GOT3 (cell line): Measurements from ENCODE around the gene BTBD10.

Experiments
- DNase-seq: peaks from one replicate; lab custom pipeline; 2025; ENCODE audit warnings: mixed read lengths; lab: John Stamatoyannopoulos, UW

Gene BTBD10

DNA sequence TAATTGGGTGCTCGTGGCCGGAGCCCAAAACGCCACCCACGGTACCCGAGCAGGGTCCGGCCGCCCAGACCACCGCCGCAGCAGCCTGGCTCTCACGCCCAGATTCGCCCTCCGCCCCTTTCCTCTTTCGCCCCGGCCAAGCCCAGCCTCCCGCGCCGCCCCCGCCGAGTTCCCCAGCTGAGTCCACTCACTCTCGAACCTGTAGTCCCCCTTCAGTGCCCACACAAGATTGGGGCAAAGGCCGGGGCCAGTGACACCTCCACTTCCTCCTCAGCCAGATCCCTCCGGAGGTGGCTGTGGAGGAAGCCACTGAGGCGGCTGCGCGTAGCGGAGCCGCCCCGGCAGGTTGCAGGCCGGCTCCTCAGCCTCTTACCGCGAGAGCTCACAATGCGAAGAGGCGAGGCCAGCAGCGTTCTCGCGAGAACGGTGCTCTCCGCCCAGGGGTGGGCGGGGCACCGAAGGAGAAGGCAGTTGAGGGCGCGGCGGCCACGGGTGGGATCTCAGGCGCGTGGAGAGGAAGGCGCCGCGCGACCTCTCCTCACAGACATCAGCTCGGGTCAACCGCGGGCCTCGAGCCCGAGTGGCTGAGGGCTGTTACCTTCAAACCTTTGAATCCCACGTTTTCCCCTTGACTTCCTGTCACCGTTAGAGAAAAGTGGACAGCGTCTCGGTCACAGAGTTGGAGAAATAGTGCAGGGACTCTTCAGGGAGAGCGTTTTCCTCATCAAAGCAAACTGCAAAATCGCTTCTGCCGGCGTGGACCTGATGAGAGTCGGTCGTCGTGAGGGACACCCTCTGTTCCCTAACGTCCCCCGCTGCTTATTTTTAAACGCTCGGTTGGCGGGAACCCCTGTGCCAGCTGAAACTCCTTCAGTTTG is at the start of gene BTBD10:
TSS of gene BTBD10 (minus strand) at position 322 of the 878 bp plus-strand sequence. CDS start 18,098 bp downstream, outside the sequence.
- peak; percentile 30 for DNase-seq

DNA sequence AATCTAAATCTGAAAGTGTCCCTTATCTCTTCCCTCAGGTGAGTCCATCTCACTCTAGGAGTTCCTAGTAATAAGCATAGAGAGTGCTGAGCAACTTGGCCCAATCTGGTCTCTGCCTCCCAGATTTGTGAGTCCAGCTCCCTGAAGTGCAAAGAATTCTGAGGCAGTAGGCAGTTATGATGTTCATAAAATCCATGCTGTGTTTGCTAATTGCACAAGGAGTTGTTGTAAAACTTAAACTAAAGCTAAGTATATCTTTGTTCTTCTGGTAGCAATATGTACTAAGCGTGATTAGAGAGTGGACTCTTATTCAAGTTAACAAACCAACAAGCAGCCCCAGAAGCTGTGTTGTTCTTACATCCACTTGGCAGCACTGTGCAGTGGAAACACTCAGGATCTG is 40.4 kb upstream of the BTBD10 start:
- no peak for DNase-seq

DNA sequence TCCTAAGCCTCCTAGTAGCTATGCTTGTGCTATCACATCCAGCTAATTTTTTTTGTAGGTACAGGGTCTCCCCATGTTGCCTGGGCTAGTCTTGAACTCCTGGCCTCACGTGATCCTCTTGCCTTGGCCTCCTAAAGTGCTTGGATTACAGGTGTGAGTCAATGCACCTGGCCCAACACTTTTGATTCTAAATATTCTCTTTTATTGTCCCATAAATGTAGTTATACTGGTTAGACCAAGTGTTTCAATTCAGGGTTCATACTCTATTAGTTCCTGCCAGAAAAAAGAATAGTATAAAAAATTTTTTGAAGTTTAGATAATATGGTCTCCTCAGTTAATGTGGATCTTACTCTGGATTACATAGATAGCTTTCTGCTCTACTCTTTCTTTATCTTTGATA is 39.5 kb upstream of the BTBD10 start:
- no peak for DNase-seq

DNA sequence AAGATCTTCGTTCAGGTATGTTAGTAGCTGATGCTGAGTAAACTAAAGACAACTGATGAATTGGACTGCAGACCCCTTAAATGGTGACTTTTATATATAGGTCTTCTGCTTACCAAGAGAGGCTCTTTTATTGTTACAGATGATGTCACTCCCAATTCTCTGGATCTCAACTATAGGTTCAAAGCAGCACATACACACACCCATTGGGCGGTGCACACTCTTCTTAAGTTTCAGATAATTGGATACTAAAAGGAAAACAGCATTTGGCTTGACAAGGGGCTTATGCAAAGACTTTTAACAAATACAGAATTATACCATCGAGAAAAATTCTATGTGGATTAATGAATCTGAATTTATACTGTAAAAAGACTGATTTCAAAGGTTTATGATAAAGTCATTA is 32.9 kb upstream of the BTBD10 start, which contains the start of gene PTH:
TSS of gene PTH (minus strand) at position 69 of the 400 bp plus-strand sequence. CDS start 3,142 bp downstream, outside the sequence.
- no peak for DNase-seq

DNA sequence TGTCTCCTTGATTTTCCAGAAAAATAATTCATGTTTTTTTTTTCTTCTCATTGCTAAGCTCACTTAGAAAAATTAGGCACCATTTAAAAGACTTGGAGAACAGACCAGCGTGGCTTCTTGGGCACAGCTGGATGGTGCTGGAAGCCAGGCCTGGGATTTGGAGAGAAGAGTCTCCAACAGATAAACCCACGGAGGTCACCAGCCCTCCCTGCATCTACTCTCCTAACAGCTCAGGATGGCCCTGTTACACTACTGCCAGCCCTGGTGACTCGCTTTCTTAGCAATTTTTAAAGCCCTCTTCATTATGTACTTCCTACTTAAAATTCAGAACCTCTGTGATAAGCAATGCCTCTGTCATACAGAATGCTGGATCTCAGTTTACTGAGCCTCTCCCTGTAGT is 31.0 kb upstream of the BTBD10 start:
- DNase-seq = no peak

DNA sequence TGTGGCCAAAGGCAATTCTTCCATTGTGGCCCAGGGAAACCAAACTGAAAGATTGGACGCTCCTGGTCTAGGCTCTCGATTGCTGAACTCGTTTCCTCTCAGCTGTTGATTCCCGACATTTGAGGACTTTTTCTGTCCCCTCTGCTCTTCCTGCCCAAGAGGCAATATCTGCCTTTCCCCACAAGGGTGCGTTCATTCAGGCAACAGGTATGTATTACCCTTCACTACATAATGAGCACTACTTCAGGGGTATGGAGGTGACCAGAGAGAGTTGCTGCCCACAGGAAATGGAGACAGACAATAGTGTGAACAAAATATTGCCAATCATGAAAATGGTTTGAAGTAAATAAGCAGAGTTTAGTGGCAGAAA is 24.6 kb upstream of the BTBD10 start:
- no peak for DNase-seq

DNA sequence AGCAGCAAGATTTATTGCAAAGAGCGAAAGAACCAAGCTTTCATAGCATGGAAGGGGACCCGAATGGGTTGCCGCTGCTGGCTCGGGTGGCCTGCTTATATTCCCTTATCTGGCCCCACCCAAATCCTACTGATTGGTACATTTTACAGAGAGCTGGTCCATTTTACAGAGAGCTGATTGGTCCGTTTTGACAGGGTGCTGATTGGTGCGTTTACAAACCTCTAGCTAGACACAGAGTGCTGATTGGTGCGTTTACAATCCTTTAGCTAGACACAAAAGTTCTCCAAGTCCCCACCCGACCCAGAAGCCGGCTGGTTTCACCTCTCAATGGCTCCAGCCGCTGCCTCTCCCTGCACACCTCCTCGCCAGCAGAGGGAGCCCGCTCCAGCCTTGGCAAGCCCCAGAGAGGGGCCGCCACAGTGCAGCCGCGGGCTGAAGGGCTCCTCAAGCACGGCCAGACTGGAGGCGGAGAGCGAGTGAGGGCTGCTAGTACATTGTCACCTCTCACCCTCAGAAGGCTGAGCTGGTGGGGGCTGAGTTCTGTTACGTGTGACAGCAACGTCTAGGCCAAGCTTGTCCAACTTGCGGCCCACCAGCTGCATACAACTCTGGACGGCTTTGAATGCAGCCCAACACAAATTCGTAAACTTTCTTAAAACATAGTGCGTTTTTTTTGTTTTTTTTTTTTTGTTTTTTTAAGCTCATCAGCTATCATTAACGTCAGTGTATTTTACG is 24.1 kb upstream of the BTBD10 start:
- peak; percentile 4 for DNase-seq

DNA sequence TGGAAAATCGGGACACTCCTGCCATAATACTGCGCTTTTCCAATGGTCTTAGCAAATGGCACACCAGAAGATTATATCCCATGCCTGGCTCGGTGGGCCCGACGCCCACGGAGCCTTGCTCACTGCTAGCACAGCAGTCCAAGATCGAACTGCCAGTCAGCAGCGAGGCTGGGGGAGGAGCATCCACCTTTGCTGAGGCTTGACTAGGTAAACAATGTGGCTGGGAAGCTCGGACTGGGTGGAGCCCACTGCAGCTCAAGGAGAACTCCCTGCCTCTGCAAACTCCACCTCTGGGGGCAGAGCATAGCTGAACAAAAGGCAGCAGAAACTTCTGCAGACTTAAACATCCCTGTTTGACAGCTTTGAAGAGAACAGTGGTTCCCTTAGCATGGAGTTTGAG is 17.2 kb upstream of the BTBD10 start:
- no peak for DNase-seq

DNA sequence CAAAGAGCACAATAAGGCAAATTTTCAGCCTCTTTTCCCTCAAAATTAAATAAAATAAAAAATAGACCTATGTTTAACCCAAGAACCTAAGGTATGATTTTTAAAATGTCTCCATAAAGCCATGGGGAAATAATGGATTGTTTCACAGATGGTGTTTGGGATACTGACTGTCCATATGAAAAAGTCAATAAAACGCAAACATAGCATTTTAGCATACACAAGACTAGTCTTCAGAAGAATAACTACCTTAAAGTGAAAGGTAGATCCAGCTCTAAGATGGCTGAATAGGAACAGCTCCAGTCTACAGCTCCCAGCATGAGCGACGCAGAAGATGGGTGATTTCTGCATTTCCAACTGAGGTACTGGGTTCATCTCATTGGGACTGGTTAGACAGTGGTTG is 16.7 kb upstream of the BTBD10 start:
- no peak for DNase-seq

DNA sequence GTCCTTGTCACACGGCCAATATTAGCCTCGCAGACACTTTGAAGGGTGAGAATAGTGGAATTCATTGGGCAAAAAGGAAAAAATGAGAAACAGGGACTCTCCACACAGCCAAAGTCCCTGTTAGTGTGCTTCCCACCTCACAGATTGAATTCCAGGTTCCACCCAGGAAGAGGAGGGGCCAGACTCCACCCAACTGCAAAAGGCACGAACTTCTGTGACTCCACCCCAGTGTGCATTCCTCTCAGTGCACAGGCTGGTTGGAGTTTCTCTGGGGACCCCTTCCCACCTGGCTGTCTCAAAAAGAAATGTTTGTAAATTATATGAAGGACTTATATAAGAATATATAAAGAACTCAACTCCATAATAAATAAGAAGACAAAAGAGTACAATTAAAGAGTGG is 12.1 kb upstream of the BTBD10 start:
- DNase-seq = no peak

DNA sequence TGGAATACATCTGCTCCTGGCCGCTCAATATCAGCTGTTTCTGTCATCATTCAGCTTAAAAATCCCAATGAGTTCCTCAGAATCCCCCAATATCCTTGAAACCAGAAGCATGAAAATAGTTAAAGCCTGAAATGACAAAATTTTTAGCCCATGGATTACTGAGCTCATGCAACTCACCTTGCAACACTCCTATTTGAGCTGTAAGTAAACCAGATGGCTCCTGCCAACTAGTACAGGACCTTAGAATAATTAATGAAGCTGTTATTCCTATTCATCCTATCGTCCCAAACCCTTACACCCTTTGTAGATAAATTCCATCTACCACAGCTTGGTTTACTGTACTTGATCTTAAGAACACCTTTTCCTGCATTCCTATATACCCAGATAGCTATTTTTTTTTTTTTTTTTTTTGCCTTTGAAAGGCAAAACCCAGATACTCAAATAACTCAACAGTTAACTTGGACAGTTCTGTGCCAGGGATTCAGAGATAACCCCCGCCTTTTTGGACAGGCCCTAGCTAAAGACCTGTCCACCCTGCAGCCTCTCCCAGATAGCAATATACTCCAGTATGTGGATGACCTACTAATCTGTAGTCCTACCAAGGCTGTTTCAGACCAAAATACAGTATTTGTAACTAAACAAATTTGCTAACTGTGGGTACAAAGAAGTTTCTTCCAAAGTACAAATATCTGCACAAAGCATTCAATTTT is 10.1 kb upstream of the BTBD10 start:
- no peak for DNase-seq

DNA sequence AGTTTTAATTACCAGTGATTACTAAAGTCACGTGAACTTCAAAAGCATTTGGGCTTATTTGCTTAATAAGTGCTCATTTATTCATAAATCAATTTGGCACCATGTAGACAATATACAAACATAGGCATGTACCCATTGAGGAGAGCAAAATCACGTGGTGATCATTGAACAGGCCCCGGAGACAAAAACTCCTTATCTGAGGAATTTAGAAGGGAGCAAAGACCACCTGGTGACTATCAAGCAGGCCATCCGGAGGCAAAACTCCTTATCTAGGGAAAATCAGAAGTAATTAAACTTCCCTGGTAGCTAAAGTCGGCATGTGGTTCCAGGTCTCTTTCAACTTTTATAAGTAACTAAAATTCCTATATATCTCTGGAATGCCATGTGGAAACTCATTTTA is 5.7 kb upstream of the BTBD10 start:
- DNase-seq = no peak

DNA sequence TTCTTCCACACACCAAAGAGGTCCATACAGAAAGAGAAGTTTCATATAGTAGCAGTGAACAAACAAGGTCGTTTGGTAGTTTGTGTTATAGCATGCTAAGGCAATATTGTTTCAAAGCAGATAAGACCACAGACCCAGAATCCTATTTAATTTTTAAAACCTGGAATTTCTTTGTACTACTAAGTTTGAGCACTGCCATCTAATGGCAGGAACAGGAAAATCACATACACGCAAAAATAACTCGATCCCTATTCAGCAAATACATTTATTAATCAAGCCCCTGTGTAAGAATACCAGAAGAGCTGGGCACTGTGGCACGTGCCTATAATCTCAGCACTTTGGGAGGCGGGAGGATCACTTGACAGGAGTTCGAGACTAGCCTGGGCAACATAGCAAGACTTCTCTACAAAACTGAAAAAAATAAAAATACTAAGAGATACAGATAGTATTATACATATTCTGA is 2.9 kb upstream of the BTBD10 start:
- DNase-seq = no peak

DNA sequence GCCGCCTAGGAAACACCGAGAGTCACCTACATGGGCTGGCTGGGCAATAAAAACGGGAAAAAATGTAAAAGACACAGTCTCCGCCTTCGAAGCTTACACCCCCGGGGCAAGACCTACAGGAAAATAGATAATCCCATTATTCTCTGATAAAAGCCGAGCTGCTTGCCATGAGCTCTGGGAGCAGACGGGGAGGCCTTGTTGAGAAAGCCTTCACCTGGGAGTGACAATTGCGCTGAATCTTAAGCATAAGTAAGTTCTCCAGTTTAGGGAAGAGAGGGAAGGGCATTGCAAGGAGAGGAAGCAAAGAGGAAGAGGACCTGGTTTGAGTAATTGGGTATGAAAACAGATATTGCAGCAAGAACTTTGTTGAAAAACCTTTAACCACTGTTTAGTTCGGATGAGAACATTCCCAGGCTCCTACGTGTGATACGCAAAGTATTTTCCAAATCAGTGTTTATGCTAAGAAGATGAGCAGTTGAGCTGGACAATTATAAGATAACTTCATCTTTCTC is 813 bp upstream of the BTBD10 start:
- no peak for DNase-seq

DNA sequence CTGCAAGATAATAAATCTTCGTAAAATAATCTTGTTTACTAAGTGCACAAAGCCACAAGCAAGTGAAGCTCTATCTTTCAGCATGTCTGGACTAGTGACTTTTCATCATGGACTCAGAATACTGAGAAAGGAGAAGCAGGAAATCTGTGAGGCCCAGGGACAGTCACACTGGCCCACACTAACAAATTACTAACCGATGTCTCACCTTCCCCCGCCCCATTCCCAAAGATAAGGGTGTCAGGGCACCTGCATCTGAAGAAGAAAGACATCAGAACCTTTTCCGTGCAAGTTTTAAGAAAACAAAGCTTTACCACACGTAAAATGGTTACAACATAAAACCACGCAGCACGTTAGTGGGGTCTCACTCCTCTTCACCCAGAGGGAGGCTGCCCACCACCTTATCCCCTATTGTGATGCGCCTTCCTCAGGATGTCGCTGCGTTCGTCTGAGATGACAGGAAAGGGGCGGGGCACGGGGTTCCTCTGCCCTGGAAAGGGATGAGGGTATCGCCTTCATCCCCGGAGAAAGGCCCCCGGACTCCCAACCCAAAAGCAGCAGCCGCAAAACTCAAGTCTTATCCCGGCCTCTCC is 616 bp downstream of the BTBD10 start:
- no peak for DNase-seq

DNA sequence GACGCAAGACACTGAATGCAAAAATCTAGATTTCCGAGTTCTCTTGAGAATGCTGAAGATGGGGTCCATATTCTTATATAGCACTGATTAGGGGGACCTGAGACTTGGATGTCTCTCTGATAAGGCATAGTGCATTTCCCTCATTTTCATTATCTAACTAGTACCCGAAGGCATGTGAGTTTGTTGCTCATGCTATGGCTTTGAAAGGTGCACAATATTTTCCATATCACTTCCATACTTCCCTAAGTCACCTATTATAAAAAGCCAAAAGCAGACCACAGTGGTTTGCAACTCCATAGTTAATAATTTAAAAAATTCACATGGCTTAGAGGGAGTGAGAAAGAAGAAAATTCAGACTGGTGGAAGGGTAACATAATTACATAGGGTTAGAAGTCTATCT is 1.7 kb downstream of the BTBD10 start:
- DNase-seq = no peak

DNA sequence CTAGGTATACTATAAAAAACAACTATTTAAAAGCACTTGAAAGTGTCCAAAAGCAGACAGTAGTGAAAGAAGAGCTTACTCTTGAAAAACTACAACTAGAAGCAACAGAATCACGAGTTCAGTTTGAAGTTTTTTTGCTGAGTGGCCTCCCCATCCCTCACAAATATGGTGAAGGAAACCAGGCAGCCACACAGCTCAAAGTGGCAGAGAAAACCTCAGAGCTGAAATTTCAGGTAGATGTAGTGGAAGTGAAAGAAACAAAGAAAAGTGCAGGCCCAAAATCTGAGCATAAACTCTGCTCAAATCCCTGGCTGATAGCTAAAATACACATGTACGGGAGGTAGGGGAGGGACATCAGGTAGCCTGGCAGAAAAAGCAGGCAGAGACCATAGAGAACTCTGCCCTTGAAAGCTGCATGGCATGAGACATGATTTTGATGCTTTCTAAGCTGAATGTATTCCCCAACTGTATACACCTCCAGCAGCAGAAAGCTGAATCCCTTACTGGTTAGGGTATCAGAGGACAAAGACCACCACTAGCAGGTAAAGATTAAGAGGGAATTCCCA is 12.1 kb downstream of the BTBD10 start:
- DNase-seq = no peak

DNA sequence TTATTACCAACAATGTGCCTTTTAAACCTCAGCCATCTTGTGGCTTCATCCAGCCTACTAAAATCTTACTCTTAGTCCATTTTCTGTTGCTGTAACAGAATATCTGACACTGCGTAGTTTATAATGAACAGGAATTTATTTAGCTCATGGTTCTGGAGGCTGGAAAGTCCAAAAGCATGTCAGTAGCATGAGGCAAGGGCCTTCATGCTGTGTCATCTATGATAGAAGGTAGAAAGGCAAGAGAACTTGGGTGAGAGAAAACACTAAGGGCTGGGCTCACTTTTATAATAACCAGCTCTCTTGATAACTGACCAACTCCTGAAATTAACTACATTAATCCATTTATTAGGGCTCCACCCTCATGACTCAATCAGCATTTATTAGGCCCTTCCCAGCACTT is 13.5 kb downstream of the BTBD10 start:
- DNase-seq = no peak

DNA sequence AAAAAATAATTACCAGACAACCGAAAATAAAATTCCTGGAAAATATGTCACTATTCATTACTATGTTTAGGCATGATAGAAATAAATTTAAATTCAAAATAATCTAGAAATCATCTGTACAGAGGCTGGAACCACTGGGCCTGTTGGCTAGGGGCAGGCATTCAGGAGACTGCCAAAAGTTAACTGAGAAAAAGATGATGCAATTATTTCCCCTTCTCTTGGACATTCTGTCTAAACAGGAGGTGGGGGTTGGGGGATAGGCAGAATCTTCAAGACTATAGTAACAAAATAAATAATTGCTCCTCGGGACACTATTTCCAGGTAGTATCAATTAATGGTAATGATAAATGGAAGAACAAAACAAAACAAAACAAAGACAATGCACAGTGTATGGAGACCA is 14.1 kb downstream of the BTBD10 start:
- DNase-seq = no peak

DNA sequence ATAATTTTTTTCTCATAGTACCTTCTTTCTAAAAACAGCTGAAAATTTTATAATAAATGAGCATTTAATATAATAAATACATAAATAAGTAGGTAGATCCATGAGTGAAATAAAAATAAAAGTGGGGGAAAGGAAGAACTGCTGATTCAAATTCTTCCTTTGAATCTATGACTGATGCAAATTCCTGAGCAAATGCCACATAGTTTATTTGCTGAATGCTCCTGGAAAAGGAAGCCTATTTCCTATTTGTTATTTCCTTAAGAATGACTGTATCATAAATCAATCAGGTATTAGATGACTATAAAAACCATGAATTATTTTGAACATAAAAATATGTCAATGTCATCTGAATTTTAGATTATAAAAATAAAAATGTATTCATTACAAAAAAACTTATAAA is 16.6 kb downstream of the BTBD10 start:
- DNase-seq = no peak

DNA sequence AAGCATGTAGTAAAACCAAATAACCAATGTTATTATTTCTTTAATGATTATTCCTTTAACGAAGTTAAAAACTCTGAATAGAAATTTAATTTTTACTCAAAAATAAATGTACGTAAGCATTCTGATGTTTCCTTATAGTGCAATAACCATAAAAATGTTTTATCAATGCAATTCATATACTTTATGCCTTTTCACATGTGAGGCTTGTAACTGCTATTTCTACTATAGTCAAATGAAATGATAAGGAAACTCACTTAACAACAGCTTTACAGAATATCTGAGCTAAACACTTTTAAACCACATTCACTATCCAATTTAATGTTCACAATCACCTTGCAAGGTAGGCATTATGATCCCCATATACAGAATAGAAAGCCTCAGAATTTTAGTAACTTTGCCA is 17.4 kb downstream of the BTBD10 start:
- no peak for DNase-seq
